ENCODE measurements around the gene SNX30.
A peak's percentile ranks its signal among the peaks of the same experiment; 100 is the strongest.

SNX30 gene

GRCh38 chr9:112890106-112891081 is 139.8 kb downstream of the SNX30 start, which contains the start of gene SLC46A2:
TSS of gene SLC46A2 (minus strand) at chr9:112890876. CDS start at chr9:112890681, 195 bp downstream.
- intact Hi-C loops (cut with DNase I), result no loop called here
- peak in 19 of 42 donors; percentile 4 to 45 (median 19) for DNase-seq

- intact Hi-C loops (cut with DNase I), result no loop called here
- no peak for DNase-seq
These were observed 141.0 kb downstream of the SNX30 start for GRCh38 chr9:112891521-112891920.

- intact Hi-C loops (cut with DNase I), result no loop called here
- no peak for DNase-seq
These were observed 142.4 kb downstream of the SNX30 start for GRCh38 chr9:112892981-112893380.

- intact Hi-C loops (cut with DNase I), result no loop called here
- DNase-seq, result no peak
These were observed 143.5 kb downstream of the SNX30 start for GRCh38 chr9:112894041-112894440.

GRCh38 chr9:112894699-112895098 is 144.1 kb downstream of the SNX30 start:
- DNase-seq, result no peak
- intact Hi-C loops (cut with DNase I), result no loop called here

GRCh38 chr9:112896131-112896530 is 145.6 kb downstream of the SNX30 start:
- no peak for DNase-seq
- intact Hi-C loops (cut with DNase I), result no loop called here

GRCh38 chr9:112898872-112899311 is 148.3 kb downstream of the SNX30 start:
- no peak for DNase-seq
- intact Hi-C loops (cut with DNase I), result no loop called here

GRCh38 chr9:112900488-112900887 is 149.9 kb downstream of the SNX30 start:
- intact Hi-C loops (cut with DNase I), result no loop called here
- DNase-seq, result no peak

- DNase-seq, result no peak
- intact Hi-C loops (cut with DNase I), result no loop called here
These were observed 150.3 kb downstream of the SNX30 start for GRCh38 chr9:112900901-112901300.

GRCh38 chr9:112905084-112905483 is 154.5 kb downstream of the SNX30 start:
- DNase-seq, result no peak

GRCh38 chr9:112911736-112912135 is 161.2 kb downstream of the SNX30 start:
- DNase-seq, result no peak
- intact Hi-C loops (cut with DNase I), result no loop called here

More at GRCh38 chr9:112905084-112905483, 154.5 kb downstream of the SNX30 start:
- intact Hi-C loops (cut with DNase I), result no loop called here

- intact Hi-C loops (cut with DNase I), result no loop called here
- DNase-seq, result no peak
These were observed 162.1 kb downstream of the SNX30 start for GRCh38 chr9:112912636-112913035.

GRCh38 chr9:112913326-112913725 is 162.8 kb downstream of the SNX30 start:
- intact Hi-C loops (cut with DNase I), result no loop called here

GRCh38 chr9:112914524-112914923 is 164.0 kb downstream of the SNX30 start:
- intact Hi-C loops (cut with DNase I), result no loop called here

More at GRCh38 chr9:112913326-112913725, 162.8 kb downstream of the SNX30 start:
- DNase-seq, result no peak

GRCh38 chr9:112917047-112917986 is 166.8 kb downstream of the SNX30 start:
- intact Hi-C loops (cut with DNase I), result no loop called here
- no peak for DNase-seq

More at GRCh38 chr9:112914524-112914923, 164.0 kb downstream of the SNX30 start:
- DNase-seq, result no peak

- no peak for DNase-seq
- intact Hi-C loops (cut with DNase I), result no loop called here
These were observed 167.4 kb downstream of the SNX30 start for GRCh38 chr9:112917987-112918362.

GRCh38 chr9:112921549-112921948 is 171.0 kb downstream of the SNX30 start:
- intact Hi-C loops (cut with DNase I), result loop anchor here (10.0 kb wide), 1 partner anchor 183 kb away; no protein-coding TSS in a partner anchor
- peak in 17 of 42 donors; percentile 7 to 57 (median 23) for DNase-seq
